ENCODE results near the gene DPM1. TPM values are rescaled to one million over a fixed set of nuclear protein-coding genes. Genes with fewer than 3 reads are reported as not detected.

DPM1 gene
- total RNA-seq, 1 experiment from 2014 or later, result 65.5 TPM

DNA sequence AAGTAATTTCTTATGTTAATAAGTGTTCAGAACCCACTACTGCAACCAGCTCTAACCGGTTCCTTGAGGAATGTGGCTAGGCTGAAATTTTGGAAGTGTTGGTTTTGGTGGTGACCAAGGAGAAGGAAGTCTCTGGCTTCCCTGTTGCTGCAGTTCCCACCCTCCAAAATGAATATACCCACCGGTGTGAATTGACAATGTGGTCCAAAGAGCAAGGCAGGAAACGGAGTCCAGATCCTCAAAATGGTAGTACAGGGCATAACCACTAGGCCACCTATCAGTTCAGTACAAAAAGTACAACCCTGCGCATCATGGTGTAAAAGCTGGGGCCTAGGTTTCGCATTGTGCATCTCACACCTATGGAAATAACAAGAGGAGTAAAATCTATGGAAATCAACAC, 29.9 kb downstream of the DPM1 start:
- no TSS peak for BruUV-seq (replicated peaks)
- ATAC-seq (no peak), DNase-seq (ENCODE audit: low read depth, low spot score) (no peak)
- no peak overlapping the region for H3K9ac ChIP-seq (ENCODE audit: low read length)
- ChIA-PET RAD21 (ENCODE audit: low non-redundant PET in 1 of 2, low total read pairs in 2 of 2, uncharacterized antibody in 2 of 2, unreplicated experiment in 2 of 2) (no interaction called here), POLR2A (no interaction called here), CTCF (interaction anchor here (0.9 to 1.6 kb wide), 3 partner anchors 17 to 265 kb away, joined by 3 to 11 read pairs (median 3); no protein-coding TSS in a partner anchor)
- peaks cover 70% of the 10 kb centered on the region for H3K79me2 ChIP-seq (ENCODE audit: insufficient read depth, low read length)
- peaks cover 4 to 27% of the 10 kb centered on the region in 2 experiments; a peak in 3 of 4 replicates for H3K4me1 ChIP-seq (ENCODE audit: control insufficient read depth in 1 of 2, insufficient read depth in 2 of 2, low read length in 2 of 2)
- H3K9me3 ChIP-seq (ENCODE audit: control insufficient read depth in 1 of 2, insufficient read depth in 1 of 2, low read depth in 1 of 2, low read length in 2 of 2), result no peaks in the 10 kb centered on the region
- peak overlapping the region; percentile 87 for H3K4me2 ChIP-seq (ENCODE audit: low read length)
- no peaks in the 10 kb centered on the region for H3K27me3 ChIP-seq (ENCODE audit: insufficient read depth, low read length)
- no peak overlapping the region for H3K27ac ChIP-seq (ENCODE audit: low read depth, low read length)
- peaks cover 28 to 54% of the 10 kb centered on the region in 2 experiments for H3K36me3 ChIP-seq (ENCODE audit: control insufficient read depth in 1 of 2, insufficient read depth in 2 of 2, low read length in 2 of 2)
- H3K4me3 ChIP-seq (replicated peaks in 1 of 2; ENCODE audit: low read depth in 1 of 2, low read length in 2 of 2), result peak overlapping the region in 1 of 2 experiments; percentile 63; a peak in 1 of 4 replicates
- peaks cover 53% of the 10 kb centered on the region; the same call in 1 of the 2 replicates for H4K20me1 ChIP-seq (ENCODE audit: insufficient read depth)
- intact Hi-C loops (cut with micrococcal nuclease), result no loop called here
- H2AFZ ChIP-seq (ENCODE audit: low read depth, low read length, poor library complexity, severe bottlenecking), result no peak overlapping the region
- no peaks in the 10 kb centered on the region for H3K9me2 ChIP-seq (ENCODE audit: insufficient read depth)
- no peak for TF ChIP-seq YY1 (IDR thresholded peaks at IDR 0.05; ENCODE audit: extremely low read depth, insufficient replicate concordance, low read depth, low read length)
- TF ChIP-seq ATF3 (IDR thresholded peaks at IDR 0.05), result no peak
- TF ChIP-seq POLR2A (IDR thresholded peaks at IDR 0.05; ENCODE audit: borderline replicate concordance, extremely low read depth, insufficient read depth, insufficient read length), result no peak
- TF ChIP-seq CEBPB (IDR thresholded peaks at IDR 0.05; ENCODE audit: low read depth), result no peak
- TF ChIP-seq, protein P1, sequence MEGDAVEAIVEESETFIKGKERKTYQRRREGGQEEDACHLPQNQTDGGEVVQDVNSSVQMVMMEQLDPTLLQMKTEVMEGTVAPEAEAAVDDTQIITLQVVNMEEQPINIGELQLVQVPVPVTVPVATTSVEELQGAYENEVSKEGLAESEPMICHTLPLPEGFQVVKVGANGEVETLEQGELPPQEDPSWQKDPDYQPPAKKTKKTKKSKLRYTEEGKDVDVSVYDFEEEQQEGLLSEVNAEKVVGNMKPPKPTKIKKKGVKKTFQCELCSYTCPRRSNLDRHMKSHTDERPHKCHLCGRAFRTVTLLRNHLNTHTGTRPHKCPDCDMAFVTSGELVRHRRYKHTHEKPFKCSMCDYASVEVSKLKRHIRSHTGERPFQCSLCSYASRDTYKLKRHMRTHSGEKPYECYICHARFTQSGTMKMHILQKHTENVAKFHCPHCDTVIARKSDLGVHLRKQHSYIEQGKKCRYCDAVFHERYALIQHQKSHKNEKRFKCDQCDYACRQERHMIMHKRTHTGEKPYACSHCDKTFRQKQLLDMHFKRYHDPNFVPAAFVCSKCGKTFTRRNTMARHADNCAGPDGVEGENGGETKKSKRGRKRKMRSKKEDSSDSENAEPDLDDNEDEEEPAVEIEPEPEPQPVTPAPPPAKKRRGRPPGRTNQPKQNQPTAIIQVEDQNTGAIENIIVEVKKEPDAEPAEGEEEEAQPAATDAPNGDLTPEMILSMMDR (IDR thresholded peaks at IDR 0.05 in 2 of 3, conservative IDR thresholded peaks at IDR 0.05 in 1 of 3; ENCODE audit: borderline replicate concordance in 1 of 3, insufficient read depth in 1 of 3, low read depth in 2 of 3, low read length in 2 of 3), result 0 out of 6 replicates have a peak, but pooled peaks of 2 of the 3 experiments have one; percentile 10 to 21

DNA sequence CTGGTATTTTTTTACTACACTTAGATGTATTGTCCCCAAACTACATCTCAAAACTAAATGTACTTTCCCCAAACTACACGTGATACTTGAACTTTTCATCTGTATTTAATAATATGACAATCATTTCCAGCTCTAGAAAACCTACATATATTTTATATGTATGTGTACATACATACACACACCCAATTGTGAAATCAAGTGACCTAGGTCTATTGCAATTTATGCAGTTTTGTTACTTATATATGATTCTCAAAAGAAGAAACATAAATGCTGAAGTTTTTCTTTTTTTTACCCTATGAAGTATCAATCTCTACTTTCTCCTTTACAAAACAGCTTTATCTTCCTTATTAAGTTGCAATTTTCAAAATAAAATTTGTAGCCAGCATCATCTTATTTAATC, 31.8 kb downstream of the DPM1 start:
- Histone ChIP-seq H3K9ac (ENCODE audit: low read length) (no peak overlapping the region), H3K9me3 (ENCODE audit: control insufficient read depth in 1 of 2, insufficient read depth in 1 of 2, low read depth in 1 of 2, low read length in 2 of 2) (no peaks in the 10 kb centered on the region), H3K27ac (ENCODE audit: low read depth, low read length) (no peak overlapping the region), H3K4me3 (replicated peaks in 1 of 2; ENCODE audit: low read depth in 1 of 2, low read length in 2 of 2) (no peak overlapping the region), H3K9me2 (ENCODE audit: insufficient read depth) (no peaks in the 10 kb centered on the region), H3K4me1 (ENCODE audit: control insufficient read depth in 1 of 2, insufficient read depth in 2 of 2, low read length in 2 of 2) (peaks cover 2 to 19% of the 10 kb centered on the region in 2 experiments; a peak in 3 of 4 replicates), H2AFZ (ENCODE audit: low read depth, low read length, poor library complexity, severe bottlenecking) (no peak overlapping the region), H3K4me2 (ENCODE audit: low read length) (no peak overlapping the region), H3K27me3 (ENCODE audit: insufficient read depth, low read length) (no peaks in the 10 kb centered on the region), H4K20me1 (ENCODE audit: insufficient read depth) (peaks cover 60% of the 10 kb centered on the region; the same call in 1 of the 2 replicates), H3K36me3 (ENCODE audit: control insufficient read depth in 1 of 2, insufficient read depth in 2 of 2, low read length in 2 of 2) (peaks cover 33 to 55% of the 10 kb centered on the region in 2 experiments), H3K79me2 (ENCODE audit: insufficient read depth, low read length) (peaks cover 89% of the 10 kb centered on the region)
- RAD21 ChIA-PET (ENCODE audit: low non-redundant PET in 1 of 2, low total read pairs in 2 of 2, uncharacterized antibody in 2 of 2, unreplicated experiment in 2 of 2), result no interaction called here
- POLR2A ChIA-PET, result no interaction called here
- intact Hi-C loops (cut with micrococcal nuclease), result no loop called here
- CTCF ChIA-PET, result interaction anchor here (1.2 kb wide), 1 partner anchor 132 kb away, joined by 3 read pairs; the partner anchor contains the start of gene BCAS4
- no peak for ATAC-seq
- DNase-seq (ENCODE audit: low read depth, low spot score), result no peak
- TF ChIP-seq ELF1 (IDR thresholded peaks at IDR 0.05; ENCODE audit: borderline replicate concordance, low read depth), result no peak
- no peak for TF ChIP-seq FOSL1 (IDR thresholded peaks at IDR 0.05; ENCODE audit: low read depth)
- no peak for TF ChIP-seq JUND (IDR thresholded peaks at IDR 0.05)
- TF ChIP-seq ZNF274 (IDR thresholded peaks at IDR 0.05; ENCODE audit: low read depth, low read length), result no peak
- no peak for TF ChIP-seq EGR1 (IDR thresholded peaks at IDR 0.05; ENCODE audit: low read depth)
- no peak for TF ChIP-seq CEBPB (IDR thresholded peaks at IDR 0.05; ENCODE audit: low read depth)
- no peak for TF ChIP-seq RAD21 (IDR thresholded peaks at IDR 0.05; ENCODE audit: low read depth)
- BruUV-seq (replicated peaks), result no TSS peak

Measured in HCT116 (cell line).